LHCN-M2 (cell line): ENCODE data around the gene TOMM40L. TPM values are rescaled to one million over a fixed set of nuclear protein-coding genes. Genes with fewer than 3 reads are reported as not detected.
"Not testable (repeated sequence)": the region's sequence is repeated elsewhere in the genome, so short reads cannot be mapped to it uniquely, and the experiment has no call there.

ENCODE experiments used
- DNase-seq: peaks from one replicate; pipeline ENCODE4 v3.0.0-alpha.2; 2012; ENCODE audit warnings: low read depth
- total RNA-seq: library from RNA; depleted of rRNA; stranded (reverse); fragments of >200 nt; gene quantifications from 2 replicates; pipeline ENCODE4 v1.2.3, GENCODE V29; 2014; rRNA removed

TOMM40L gene
- total RNA-seq, 1 experiment from 2014 or later, result 9.8 TPM

GRCh38 chr1:161251579-161251978 is 25.7 kb downstream of the TOMM40L start:
- no peak for DNase-seq

DNA sequence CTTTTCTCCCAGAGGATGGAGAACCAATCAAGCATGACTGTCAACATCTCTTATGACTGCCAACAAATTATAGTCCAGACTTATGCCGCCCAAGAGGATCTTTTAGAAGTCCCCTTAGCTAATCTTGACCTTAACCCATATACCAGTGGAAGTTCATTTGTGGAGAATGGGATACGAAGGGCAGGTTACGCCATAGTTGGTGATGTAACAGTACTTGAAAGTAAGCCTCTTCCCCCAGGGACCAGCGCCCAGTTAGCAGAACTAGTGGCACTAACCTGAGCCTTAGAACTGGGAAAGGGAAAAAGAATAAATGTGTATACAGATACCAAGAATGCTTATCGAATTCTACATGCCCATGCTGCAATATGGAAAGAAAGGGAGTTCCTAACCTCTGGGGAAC is 29.4 kb downstream of the TOMM40L start:
- DNase-seq, result not testable (repeated sequence)

DNA sequence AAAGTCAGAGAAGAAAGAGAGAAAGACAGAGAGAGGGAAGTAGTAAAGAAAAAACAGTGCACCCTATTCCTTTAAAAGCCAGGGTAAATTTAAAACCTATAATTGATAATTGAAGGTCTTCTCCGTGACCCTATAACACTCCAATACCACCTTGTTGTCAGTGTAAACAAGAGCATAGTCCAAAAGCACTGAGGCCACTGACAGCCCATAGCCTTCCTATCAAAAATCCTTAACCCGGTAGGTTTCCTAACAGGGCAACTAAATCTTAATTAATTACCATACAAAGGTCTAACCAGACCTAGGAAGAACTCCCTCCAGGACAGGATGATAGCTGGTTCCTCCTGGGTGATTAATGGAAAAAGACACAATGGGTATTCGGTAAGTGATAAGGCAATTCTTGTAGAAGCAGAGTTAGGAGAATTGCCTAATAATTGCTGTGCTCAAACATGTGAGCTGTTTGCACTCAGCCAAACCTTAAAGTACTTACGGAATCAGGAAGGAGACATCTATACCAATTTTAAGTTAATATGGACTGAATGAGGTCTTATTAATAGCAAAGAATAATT is 30.2 kb downstream of the TOMM40L start:
- DNase-seq, result not testable (repeated sequence)

GRCh38 chr1:161257109-161257508 is 31.2 kb downstream of the TOMM40L start:
- DNase-seq, result not testable (repeated sequence)

- peak; percentile 45 for DNase-seq
Measured at GRCh38 chr1:161258439-161259344, 32.8 kb downstream of the TOMM40L start, which contains the start of gene PCP4L1. Gene PCP4L1, plus strand, starts transcription at chr1:161258745. Its CDS starts 230 bp downstream, at chr1:161258975.

GRCh38 chr1:161259345-161259702 is 33.5 kb downstream of the TOMM40L start:
- DNase-seq, result no peak

- DNase-seq, result no peak
Measured at GRCh38 chr1:161259765-161260164, 33.9 kb downstream of the TOMM40L start.

DNA sequence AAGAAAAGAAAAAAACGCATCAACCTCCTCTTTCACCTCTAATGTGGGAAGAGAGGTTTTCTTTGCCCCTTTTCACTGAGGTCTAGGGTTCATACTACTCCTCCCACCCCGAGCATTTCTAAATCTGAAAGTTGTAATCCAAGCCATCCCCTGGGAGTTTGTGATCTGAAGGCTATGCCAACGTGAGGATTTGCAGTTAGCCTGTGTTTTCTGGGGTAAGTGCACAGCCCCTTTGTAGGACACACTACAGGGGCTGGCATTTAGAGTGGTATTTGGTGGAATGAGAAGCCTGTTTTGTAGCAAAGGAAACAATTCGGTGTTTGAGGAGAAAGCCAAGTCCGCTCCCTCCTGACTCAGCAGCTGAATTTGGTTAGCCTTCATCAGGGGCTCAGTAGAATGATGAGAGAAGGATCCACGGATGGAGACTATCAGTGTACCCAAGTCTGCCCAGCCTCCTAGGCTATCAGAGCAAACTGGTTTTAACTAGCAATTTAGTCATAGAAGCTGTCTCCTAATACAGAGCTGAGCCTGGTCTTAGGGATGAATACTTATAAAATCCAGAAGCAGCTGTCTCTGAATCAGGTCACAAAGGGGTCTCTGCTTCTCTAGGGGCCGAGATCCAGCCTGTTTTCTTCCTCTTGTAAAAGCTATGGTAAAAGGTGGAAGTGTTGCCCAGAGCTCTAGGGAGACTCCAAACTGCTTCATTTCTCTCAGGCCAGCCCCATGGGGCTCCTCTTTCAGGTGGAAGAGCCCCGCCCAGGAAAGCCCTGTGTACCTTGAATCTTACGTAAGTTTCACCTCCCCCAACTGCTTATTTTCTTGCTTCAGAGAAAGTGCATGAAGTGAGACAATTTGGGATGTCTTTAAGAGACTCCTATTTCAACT is 34.8 kb downstream of the TOMM40L start:
- peak; percentile 31 for DNase-seq

- peak; percentile 5 for DNase-seq
Measured at GRCh38 chr1:161261261-161262235, 35.7 kb downstream of the TOMM40L start.

DNA sequence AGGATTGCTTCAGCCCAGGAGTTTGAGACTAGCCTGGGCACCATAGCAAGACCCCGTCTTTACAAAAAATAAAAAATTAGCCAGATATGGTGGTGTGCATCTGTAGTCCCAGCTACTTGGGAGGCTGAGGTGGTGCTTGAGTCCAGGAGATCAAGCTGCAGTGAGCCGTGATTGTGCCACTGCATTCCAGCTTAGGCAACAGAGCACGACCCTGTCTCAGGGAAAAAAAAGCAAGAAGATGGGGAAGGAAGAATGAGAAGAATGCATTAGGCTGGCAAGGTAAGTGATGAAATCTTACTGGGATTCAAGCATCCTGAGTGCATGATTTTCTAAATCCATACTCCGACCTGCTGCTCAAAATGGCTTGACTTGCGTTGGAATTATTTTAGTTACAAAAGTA is 39.4 kb downstream of the TOMM40L start:
- no peak for DNase-seq

DNA sequence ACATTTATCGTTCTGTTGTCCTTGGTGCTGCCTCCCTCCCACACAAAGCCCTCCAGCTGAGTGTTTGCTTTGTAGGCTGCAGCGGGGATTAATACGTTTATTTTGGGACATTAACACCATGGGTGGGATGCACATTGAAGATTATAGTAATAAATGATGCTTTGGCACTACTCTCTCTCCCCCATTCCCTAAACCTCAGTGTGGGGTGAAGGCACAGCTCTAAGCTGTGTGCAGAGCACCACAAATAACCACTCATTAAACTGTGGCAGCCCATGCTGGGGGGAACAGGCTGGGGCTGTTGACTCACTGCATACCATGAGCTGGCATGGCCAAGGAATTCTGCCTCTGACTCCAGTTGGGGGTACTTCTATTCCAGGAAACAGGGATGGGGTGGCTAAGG is 40.3 kb downstream of the TOMM40L start:
- peak; percentile 28 for DNase-seq

DNA sequence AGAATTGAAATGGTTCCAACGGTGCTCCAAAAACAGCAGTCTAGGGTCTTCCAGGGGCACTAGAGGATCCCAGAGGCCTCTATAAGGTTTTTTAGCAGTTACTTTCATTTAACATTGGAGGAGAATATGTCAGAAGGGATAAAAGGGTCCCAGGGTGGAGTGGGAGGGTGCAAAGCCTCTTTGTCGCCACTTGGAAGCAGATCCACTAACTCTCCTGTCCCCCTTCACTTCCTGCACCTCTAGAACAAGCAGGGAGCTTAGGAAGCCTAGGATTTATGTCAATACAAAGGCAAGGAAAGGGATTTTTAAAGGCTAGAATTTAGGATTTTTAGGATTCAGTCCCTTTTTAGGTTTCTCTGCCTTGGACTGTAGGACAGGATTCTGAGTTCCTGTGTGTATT is 41.0 kb downstream of the TOMM40L start:
- DNase-seq, result no peak

DNA sequence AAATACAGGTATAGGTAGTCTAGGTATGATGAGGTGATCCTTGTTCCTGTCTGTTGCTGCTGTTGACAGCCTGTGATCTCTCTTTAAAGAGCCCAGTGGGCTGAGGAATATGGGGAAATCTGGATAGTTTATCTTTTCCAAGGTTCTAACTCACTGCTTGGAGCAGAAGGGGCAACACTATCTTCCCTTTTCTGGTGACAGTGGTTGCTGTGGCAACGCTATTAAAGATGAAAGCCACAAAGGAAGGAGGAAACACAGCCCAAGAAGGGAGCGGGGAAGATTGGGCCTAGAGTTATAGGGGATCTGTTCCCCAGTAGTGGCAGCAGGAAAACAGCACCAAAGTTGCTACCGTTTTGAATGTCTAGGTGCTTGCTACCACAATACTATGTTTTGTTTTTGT is 41.5 kb downstream of the TOMM40L start:
- DNase-seq, result no peak

DNA sequence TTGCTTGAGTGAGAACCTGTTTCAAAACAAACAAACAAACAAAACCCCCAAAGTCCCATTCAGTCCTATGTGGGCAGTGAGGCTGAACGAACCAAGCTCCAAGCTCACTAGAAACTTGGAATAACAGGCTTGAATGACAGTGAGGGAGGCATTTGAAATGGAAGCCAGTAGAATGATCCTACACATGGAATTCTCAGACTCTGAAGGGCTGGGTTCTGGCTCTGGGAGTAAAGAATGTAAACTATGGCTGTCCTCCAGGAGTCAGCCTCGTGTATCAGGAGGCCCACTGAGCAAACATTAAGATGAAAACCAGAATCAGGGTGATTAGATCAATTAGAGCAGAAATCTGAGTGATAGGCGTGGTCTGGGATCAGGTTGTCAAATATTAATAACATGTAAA is 47.5 kb downstream of the TOMM40L start:
- DNase-seq, result no peak

DNA sequence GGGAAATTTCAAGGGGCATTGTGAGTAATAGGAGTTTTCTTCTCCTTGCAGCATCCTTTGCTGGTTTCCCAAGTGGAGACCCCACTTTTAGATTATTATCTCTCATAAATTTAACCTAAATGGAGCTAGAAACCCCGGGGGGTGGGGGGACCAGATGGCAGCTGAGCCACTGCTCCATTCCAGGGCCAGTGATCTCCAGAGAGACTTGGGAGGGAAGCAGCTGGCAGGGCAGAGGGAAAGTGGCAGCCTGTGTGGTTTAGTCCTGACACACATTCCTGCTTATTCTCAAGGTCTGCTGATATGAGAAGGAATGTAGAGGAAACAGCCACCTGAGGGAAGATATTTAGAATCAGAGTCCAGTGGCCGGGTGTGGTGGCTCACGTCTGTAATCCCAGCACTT is 49.0 kb downstream of the TOMM40L start:
- no peak for DNase-seq

Other genes with a start within 250 kb of the TOMM40L start
- 1.4 and 2.6 TPM in 2 replicates for gene F11R, start 204.9 kb upstream of the TOMM40L start, total RNA-seq
- gene TSTD1, start 187.1 kb upstream of the TOMM40L start, total RNA-seq, result 14.7 and 27.3 TPM in 2 replicates
- gene USF1, start 180.1 kb upstream of the TOMM40L start, total RNA-seq, result 76.0 and 83.2 TPM in 2 replicates
- gene ARHGAP30, start 156.2 kb upstream of the TOMM40L start, total RNA-seq, result not detected in 2 replicates
- 0.26 TPM in 1 of 2 replicates, not detected in the other for gene NECTIN4, start 136.5 kb upstream of the TOMM40L start, total RNA-seq
- 0.29 and 0.71 TPM in 2 replicates for gene KLHDC9, start 127.7 kb upstream of the TOMM40L start, total RNA-seq
- gene PFDN2, start 108.0 kb upstream of the TOMM40L start, total RNA-seq, result 58.6 and 87.5 TPM in 2 replicates
- gene NIT1, start 108.0 kb upstream of the TOMM40L start, total RNA-seq, result 25.6 and 28.4 TPM in 2 replicates
- gene DEDD, start 93.4 kb upstream of the TOMM40L start, total RNA-seq, result 27.7 and 29.6 TPM in 2 replicates
- gene UFC1, start 72.1 kb upstream of the TOMM40L start, total RNA-seq, result 50.0 and 90.6 TPM in 2 replicates
- gene USP21, start 66.6 kb upstream of the TOMM40L start, total RNA-seq, result 9.1 and 15.3 TPM in 2 replicates
- gene PPOX, start 59.6 kb upstream of the TOMM40L start, total RNA-seq, result 15.3 and 17.8 TPM in 2 replicates
- 40.4 and 42.6 TPM in 2 replicates for gene B4GALT3, start 48.6 kb upstream of the TOMM40L start, total RNA-seq
- gene ADAMTS4, start 27.0 kb upstream of the TOMM40L start, total RNA-seq, result 5.0 and 5.4 TPM in 2 replicates
- gene NDUFS2, start 23.7 kb upstream of the TOMM40L start, total RNA-seq, result 115 and 133 TPM in 2 replicates
- 0.86 and 1.2 TPM in 2 replicates for gene FCER1G, start 10.8 kb upstream of the TOMM40L start, total RNA-seq
- gene APOA2, start 2.4 kb upstream of the TOMM40L start, total RNA-seq, result not detected in 2 replicates
- gene NR1I3, start 12.1 kb downstream of the TOMM40L start, total RNA-seq, result not detected in 2 replicates
- gene PCP4L1, start 32.7 kb downstream of the TOMM40L start, total RNA-seq, result 0.17 TPM in 1 of 2 replicates, not detected in the other
- 10.7 TPM in 2 replicates for gene MPZ, start 83.9 kb downstream of the TOMM40L start, total RNA-seq
- 32.8 and 34.1 TPM in 2 replicates for gene SDHC, start 88.3 kb downstream of the TOMM40L start, total RNA-seq
- gene CFAP126, start 141.8 kb downstream of the TOMM40L start, total RNA-seq, result not detected in 2 replicates